Body of pancreas (tissue), 4 donors: ENCODE data around the gene SHISA7.

Source experiments
- CTCF ChIP-seq, 7 experiments: fragments of 450-650 bp in 4 of 7; fragments of 200-600 bp in 3 of 7; sonication (generic) in 3 of 7; IDR thresholded peaks; one replicate each; pipeline ENCODE4 v1.5.1; 2016 to 2019; ENCODE audit warnings: antibody characterized with exemption in 7 of 7
- POLR2A ChIP-seq, 3 donors: fragments of 450-650 bp; IDR thresholded peaks; one replicate each; pipeline ENCODE4 v1.6.1; 2016; ENCODE audit warnings: antibody characterized with exemption in 3 of 3, mild to moderate bottlenecking in 2 of 3

GRCh38 chr19:55465460-55466240 is 22.6 kb upstream of the SHISA7 start:
- TF ChIP-seq CTCF (IDR thresholded peaks at IDR 0.05): no peak
- TF ChIP-seq POLR2A (IDR thresholded peaks at IDR 0.05): no peak
